ENCODE data around the gene CYP2C8.

DNA sequence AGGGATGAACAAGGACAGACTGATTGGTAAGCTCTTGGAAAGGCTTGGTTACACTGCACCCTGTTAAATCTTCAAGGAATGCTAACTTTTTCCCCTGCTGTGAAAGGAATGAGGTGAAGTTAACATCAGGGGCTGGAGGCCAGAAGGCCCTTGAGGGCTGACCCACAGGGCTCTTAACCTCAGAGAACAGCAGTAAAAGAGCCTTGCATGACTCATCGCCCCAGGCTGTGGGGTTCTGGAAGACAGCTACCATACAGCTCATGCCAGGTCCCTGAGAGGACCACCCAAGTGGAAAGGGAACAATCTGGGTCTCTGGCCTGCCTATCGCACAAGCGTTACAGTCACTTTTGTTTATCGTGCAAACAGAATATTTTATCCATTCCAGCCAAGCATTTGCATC, 76.5 kb downstream of the CYP2C8 start:
- TF ChIP-seq, protein P1, sequence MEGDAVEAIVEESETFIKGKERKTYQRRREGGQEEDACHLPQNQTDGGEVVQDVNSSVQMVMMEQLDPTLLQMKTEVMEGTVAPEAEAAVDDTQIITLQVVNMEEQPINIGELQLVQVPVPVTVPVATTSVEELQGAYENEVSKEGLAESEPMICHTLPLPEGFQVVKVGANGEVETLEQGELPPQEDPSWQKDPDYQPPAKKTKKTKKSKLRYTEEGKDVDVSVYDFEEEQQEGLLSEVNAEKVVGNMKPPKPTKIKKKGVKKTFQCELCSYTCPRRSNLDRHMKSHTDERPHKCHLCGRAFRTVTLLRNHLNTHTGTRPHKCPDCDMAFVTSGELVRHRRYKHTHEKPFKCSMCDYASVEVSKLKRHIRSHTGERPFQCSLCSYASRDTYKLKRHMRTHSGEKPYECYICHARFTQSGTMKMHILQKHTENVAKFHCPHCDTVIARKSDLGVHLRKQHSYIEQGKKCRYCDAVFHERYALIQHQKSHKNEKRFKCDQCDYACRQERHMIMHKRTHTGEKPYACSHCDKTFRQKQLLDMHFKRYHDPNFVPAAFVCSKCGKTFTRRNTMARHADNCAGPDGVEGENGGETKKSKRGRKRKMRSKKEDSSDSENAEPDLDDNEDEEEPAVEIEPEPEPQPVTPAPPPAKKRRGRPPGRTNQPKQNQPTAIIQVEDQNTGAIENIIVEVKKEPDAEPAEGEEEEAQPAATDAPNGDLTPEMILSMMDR (IDR thresholded peaks at IDR 0.05) = no peak
- TF ChIP-seq POLR2A (IDR thresholded peaks at IDR 0.05) (no peak), POLR2AphosphoS5 (IDR thresholded peaks at IDR 0.05; ENCODE audit: insufficient read depth in 1 of 2, low read depth in 1 of 2) (no peak)

All from vagina (tissue), 2 donors.